ENCODE data around the gene ADRA2A. TPM values are rescaled to one million over a fixed set of nuclear protein-coding genes. Genes with fewer than 3 reads are reported as not detected.
A peak's percentile ranks its signal among the peaks of the same experiment; 100 is the strongest.

ADRA2A gene
- total RNA-seq, 1 experiment from 2014 or later = not detected

GRCh38 chr10:111087331-111087756, 10.5 kb downstream of the ADRA2A start:
- Histone ChIP-seq H4K20me1 (ENCODE audit: insufficient read depth, low read depth, low read length) (no peaks in the 10 kb centered on the region), H3K27me3 (ENCODE audit: low read length) (no peaks in the 10 kb centered on the region), H3K79me2 (ENCODE audit: low read length) (no peaks in the 10 kb centered on the region), H2AFZ (ENCODE audit: low read length) (no peak overlapping the region), H3K4me1 (ENCODE audit: low read length) (no peaks in the 10 kb centered on the region), H3K9me3 (ENCODE audit: low read length) (no peaks in the 10 kb centered on the region), H3K4me2 (ENCODE audit: low read depth, low read length, poor library complexity, severe bottlenecking) (no peak overlapping the region), H3K4me3 (ENCODE audit: low read length) (no peak overlapping the region), H3K36me3 (ENCODE audit: insufficient read depth, low read length) (no peaks in the 10 kb centered on the region), H3K9me2 (replicated peaks; ENCODE audit: insufficient read depth, low read length) (no peaks in the 10 kb centered on the region), H3K9ac (ENCODE audit: low read length) (no peak overlapping the region), H3K27ac (ENCODE audit: low read length) (no peak overlapping the region)
- DNase-seq = no peak

DNA sequence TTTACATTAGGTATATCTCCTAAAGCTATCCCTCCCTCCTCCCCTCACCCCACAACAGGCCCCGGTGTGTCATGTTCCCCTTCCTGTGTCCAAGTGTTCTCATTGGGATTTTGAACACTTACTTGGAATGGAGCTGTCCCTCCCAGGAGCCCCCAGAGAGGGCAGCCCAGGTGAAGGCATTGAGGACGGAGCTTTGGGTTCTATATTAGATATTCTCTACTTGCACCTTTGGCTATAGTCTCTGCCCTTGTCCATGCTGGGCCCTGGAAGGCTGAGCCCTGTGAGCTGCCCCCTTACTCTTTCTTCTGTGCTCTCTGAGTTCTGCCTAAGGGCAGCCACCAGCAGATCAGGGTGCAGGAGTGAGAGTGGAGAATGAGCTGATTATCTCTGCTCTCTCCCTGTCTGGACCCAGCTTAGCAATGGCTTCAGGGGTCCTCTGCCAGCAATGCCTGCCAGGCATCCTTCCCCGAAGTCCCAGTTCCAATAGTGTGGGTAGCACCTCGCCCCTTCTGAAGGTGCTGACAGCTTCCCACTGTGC, 11.2 kb downstream of the ADRA2A start:
- H3K9me2 ChIP-seq (replicated peaks; ENCODE audit: insufficient read depth, low read length) = no peaks in the 10 kb centered on the region
- no peaks in the 10 kb centered on the region for H4K20me1 ChIP-seq (ENCODE audit: insufficient read depth, low read depth, low read length)
- no peak overlapping the region for H3K4me2 ChIP-seq (ENCODE audit: low read depth, low read length, poor library complexity, severe bottlenecking)
- no peaks in the 10 kb centered on the region for H3K9me3 ChIP-seq (ENCODE audit: low read length)
- H3K4me3 ChIP-seq (ENCODE audit: low read length) = no peak overlapping the region
- H3K4me1 ChIP-seq (ENCODE audit: low read length) = no peaks in the 10 kb centered on the region
- no peaks in the 10 kb centered on the region for H3K36me3 ChIP-seq (ENCODE audit: insufficient read depth, low read length)
- H3K9ac ChIP-seq (ENCODE audit: low read length) = no peak overlapping the region
- no peak for DNase-seq
- H3K79me2 ChIP-seq (ENCODE audit: low read length) = no peaks in the 10 kb centered on the region
- H3K27ac ChIP-seq (ENCODE audit: low read length) = no peak overlapping the region
- no peak overlapping the region for H2AFZ ChIP-seq (ENCODE audit: low read length)
- H3K27me3 ChIP-seq (ENCODE audit: low read length) = no peaks in the 10 kb centered on the region

- Histone ChIP-seq H3K9me2 (replicated peaks; ENCODE audit: insufficient read depth, low read length) (no peaks in the 10 kb centered on the region), H3K9me3 (ENCODE audit: low read length) (no peaks in the 10 kb centered on the region), H3K4me2 (ENCODE audit: low read depth, low read length, poor library complexity, severe bottlenecking) (no peak overlapping the region), H3K4me3 (ENCODE audit: low read length) (no peak overlapping the region), H3K27me3 (ENCODE audit: low read length) (no peaks in the 10 kb centered on the region), H3K4me1 (ENCODE audit: low read length) (no peaks in the 10 kb centered on the region), H4K20me1 (ENCODE audit: insufficient read depth, low read depth, low read length) (no peaks in the 10 kb centered on the region), H3K27ac (ENCODE audit: low read length) (no peak overlapping the region), H3K9ac (ENCODE audit: low read length) (no peak overlapping the region), H3K36me3 (ENCODE audit: insufficient read depth, low read length) (no peaks in the 10 kb centered on the region), H2AFZ (ENCODE audit: low read length) (no peak overlapping the region), H3K79me2 (ENCODE audit: low read length) (no peaks in the 10 kb centered on the region)
- DNase-seq = no peak
These were observed 12.5 kb downstream of the ADRA2A start for GRCh38 chr10:111089293-111089692.

DNA sequence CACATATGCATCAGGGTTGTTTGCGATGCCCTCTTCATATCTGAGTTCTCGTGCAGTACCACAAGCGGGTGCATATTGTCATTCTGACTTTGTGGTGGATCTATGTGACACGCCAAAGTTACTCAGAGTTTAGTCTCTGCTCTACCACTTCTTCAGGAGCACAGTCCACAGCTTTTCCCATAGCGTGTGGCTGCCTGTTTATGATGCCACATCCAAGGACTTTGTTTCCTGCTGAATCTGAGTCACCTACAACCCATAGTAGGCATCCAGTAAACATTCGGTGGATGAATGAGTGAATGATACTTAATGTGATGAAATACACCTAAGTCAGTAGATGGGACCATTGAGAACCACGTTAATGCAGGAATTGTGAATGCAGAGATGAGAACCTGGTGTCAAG, 15.0 kb downstream of the ADRA2A start:
- Histone ChIP-seq H3K9me3 (ENCODE audit: low read length) (no peaks in the 10 kb centered on the region), H3K4me2 (ENCODE audit: low read depth, low read length, poor library complexity, severe bottlenecking) (no peak overlapping the region), H3K36me3 (ENCODE audit: insufficient read depth, low read length) (no peaks in the 10 kb centered on the region), H3K79me2 (ENCODE audit: low read length) (no peaks in the 10 kb centered on the region), H3K4me1 (ENCODE audit: low read length) (no peaks in the 10 kb centered on the region), H3K9ac (ENCODE audit: low read length) (no peak overlapping the region), H3K4me3 (ENCODE audit: low read length) (no peak overlapping the region), H4K20me1 (ENCODE audit: insufficient read depth, low read depth, low read length) (no peaks in the 10 kb centered on the region), H3K27ac (ENCODE audit: low read length) (no peak overlapping the region), H3K9me2 (replicated peaks; ENCODE audit: insufficient read depth, low read length) (no peaks in the 10 kb centered on the region), H3K27me3 (ENCODE audit: low read length) (0 out of 2 replicates have a peak, but pooled peaks cover 5% of the 10 kb centered on the region), H2AFZ (ENCODE audit: low read length) (no peak overlapping the region)
- no peak for DNase-seq

DNA sequence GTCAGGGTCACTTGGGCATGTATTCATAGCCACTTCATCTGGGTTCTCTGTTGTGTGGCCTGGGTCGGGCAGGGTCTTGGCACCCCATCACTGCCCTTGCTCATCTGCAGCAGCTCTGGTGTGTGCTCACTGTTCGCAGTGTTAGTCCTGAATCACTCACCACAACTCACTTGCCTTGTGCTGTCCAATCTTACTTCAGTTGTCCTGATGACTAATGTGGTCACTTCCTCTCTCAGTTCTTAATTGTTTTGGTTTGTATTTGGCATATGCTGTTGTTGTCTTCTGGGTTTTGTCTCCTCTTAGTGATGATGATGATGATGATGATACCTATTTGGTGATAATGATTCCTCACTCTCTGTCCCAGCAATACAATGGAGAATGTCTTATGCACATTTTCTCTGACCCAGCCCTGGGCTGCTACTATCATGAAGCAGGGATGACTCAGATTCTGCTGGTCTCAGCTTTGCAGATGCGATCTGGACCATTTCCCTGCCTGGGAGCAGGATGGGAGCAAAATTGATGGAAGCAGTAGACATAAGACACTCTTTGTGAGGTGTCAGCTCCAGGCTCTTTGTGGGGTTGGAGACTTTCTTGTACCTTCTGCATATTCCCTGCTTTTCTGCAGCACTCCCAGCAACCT, 17.0 kb downstream of the ADRA2A start:
- Histone ChIP-seq H3K27me3 (ENCODE audit: low read length) (0 out of 2 replicates have a peak, but pooled peaks cover 5% of the 10 kb centered on the region), H3K27ac (ENCODE audit: low read length) (no peak overlapping the region), H3K9me2 (replicated peaks; ENCODE audit: insufficient read depth, low read length) (no peaks in the 10 kb centered on the region), H3K36me3 (ENCODE audit: insufficient read depth, low read length) (no peaks in the 10 kb centered on the region), H4K20me1 (ENCODE audit: insufficient read depth, low read depth, low read length) (no peaks in the 10 kb centered on the region), H3K4me2 (ENCODE audit: low read depth, low read length, poor library complexity, severe bottlenecking) (no peak overlapping the region), H3K9ac (ENCODE audit: low read length) (no peak overlapping the region), H3K4me1 (ENCODE audit: low read length) (no peaks in the 10 kb centered on the region), H3K9me3 (ENCODE audit: low read length) (no peaks in the 10 kb centered on the region), H3K79me2 (ENCODE audit: low read length) (no peaks in the 10 kb centered on the region), H2AFZ (ENCODE audit: low read length) (no peak overlapping the region), H3K4me3 (ENCODE audit: low read length) (no peak overlapping the region)
- DNase-seq = no peak

DNA sequence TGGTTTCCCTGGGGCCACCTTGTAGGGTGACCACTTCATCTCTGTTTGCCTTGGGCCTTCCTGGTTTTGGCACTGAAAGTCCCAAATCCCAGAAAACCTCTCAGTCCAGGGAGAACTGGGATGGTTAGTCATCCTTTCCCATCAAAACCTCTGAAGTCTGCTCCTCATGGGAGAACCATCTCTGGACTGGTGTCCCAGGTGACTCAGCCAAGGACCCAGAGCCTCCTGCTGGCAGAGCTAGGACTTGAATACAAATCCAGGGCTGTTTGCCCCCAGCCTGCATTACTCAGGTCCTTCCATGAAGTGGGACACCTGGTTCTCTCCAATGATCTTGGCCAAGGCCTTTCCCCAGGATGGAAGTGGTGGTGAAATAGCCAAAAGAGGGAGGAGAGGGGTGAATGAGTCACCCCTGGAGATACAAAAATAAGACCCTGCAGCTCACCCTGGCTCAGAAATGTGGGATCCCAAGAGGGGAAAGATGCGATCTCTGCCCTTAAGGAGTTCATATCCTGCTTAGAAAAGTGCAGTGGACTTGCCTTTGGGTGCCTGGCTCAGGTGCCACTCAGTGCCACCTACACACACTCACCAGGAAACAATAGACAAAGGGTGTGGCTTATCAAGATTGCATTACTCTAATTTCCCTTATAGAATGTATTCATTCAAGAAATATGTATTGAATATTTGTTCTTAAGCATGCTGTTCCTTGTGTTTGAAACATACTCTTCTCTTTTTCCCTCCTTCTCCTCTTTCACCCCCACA, 22.0 kb downstream of the ADRA2A start:
- no peaks in the 10 kb centered on the region for H3K79me2 ChIP-seq (ENCODE audit: low read length)
- H3K9me2 ChIP-seq (replicated peaks; ENCODE audit: insufficient read depth, low read length) = no peaks in the 10 kb centered on the region
- no peaks in the 10 kb centered on the region for H3K36me3 ChIP-seq (ENCODE audit: insufficient read depth, low read length)
- no peak overlapping the region for H2AFZ ChIP-seq (ENCODE audit: low read length)
- H3K27ac ChIP-seq (ENCODE audit: low read length) = no peak overlapping the region
- H3K4me1 ChIP-seq (ENCODE audit: low read length) = no peaks in the 10 kb centered on the region
- H3K9ac ChIP-seq (ENCODE audit: low read length) = no peak overlapping the region
- no peaks in the 10 kb centered on the region for H4K20me1 ChIP-seq (ENCODE audit: insufficient read depth, low read depth, low read length)
- no peak overlapping the region for H3K4me2 ChIP-seq (ENCODE audit: low read depth, low read length, poor library complexity, severe bottlenecking)
- DNase-seq = peak; percentile 44
- H3K9me3 ChIP-seq (ENCODE audit: low read length) = no peaks in the 10 kb centered on the region
- H3K4me3 ChIP-seq (ENCODE audit: low read length) = no peak overlapping the region
- 0 out of 2 replicates have a peak, but pooled peaks cover 5% of the 10 kb centered on the region for H3K27me3 ChIP-seq (ENCODE audit: low read length)

DNA sequence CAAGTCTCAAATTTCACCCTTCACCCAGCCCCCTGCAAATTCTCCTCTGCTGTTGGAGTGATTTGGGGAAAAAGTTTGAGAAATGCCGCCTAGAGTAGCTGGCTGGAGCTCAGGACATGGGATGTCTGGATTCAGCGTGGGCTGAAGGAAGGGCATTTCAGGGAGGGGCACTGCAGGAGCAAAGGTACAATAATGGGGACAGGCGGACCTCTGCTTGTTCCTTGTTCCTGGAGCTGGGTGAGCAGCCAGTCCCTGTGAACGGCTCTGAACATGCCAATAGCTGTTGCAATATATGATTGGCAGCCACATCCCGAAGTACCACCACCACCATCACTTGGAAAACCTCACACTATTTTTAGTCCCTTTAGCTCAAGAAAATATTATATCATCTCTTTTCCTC, 23.4 kb downstream of the ADRA2A start:
- Histone ChIP-seq H3K4me2 (ENCODE audit: low read depth, low read length, poor library complexity, severe bottlenecking) (no peak overlapping the region), H3K27ac (ENCODE audit: low read length) (no peak overlapping the region), H3K4me1 (ENCODE audit: low read length) (no peaks in the 10 kb centered on the region), H3K9ac (ENCODE audit: low read length) (no peak overlapping the region), H3K79me2 (ENCODE audit: low read length) (no peaks in the 10 kb centered on the region), H4K20me1 (ENCODE audit: insufficient read depth, low read depth, low read length) (no peaks in the 10 kb centered on the region), H3K4me3 (ENCODE audit: low read length) (no peak overlapping the region), H3K9me3 (ENCODE audit: low read length) (no peaks in the 10 kb centered on the region), H3K27me3 (ENCODE audit: low read length) (0 out of 2 replicates have a peak, but pooled peaks cover 3% of the 10 kb centered on the region), H3K36me3 (ENCODE audit: insufficient read depth, low read length) (no peaks in the 10 kb centered on the region), H2AFZ (ENCODE audit: low read length) (no peak overlapping the region), H3K9me2 (replicated peaks; ENCODE audit: insufficient read depth, low read length) (no peaks in the 10 kb centered on the region)
- DNase-seq = no peak

DNA sequence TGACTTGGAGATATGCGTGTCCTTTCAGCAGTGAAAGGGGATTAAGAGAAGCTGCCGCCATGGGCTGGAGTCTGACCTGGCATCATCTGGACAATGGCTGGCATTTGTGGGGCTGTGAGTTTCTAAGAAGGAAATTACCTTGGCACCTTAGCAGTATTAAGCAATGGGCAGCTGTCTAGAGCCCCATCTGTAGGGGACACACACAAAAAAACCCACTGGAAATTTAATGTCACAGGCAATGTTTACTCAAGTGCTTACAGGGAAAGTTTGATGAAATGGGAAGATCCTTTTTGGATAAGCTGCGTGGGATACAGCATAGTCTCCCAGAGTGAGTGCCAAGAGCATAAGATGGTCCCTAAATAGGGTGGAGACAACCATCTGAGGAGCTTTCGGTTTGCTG, 25.0 kb downstream of the ADRA2A start:
- no peaks in the 10 kb centered on the region for H3K36me3 ChIP-seq (ENCODE audit: insufficient read depth, low read length)
- H2AFZ ChIP-seq (ENCODE audit: low read length) = no peak overlapping the region
- no peaks in the 10 kb centered on the region for H3K9me3 ChIP-seq (ENCODE audit: low read length)
- no peaks in the 10 kb centered on the region for H3K79me2 ChIP-seq (ENCODE audit: low read length)
- no peaks in the 10 kb centered on the region for H3K4me1 ChIP-seq (ENCODE audit: low read length)
- no peaks in the 10 kb centered on the region for H3K27me3 ChIP-seq (ENCODE audit: low read length)
- H3K4me2 ChIP-seq (ENCODE audit: low read depth, low read length, poor library complexity, severe bottlenecking) = no peak overlapping the region
- no peak for DNase-seq
- no peaks in the 10 kb centered on the region for H3K9me2 ChIP-seq (replicated peaks; ENCODE audit: insufficient read depth, low read length)
- no peaks in the 10 kb centered on the region for H4K20me1 ChIP-seq (ENCODE audit: insufficient read depth, low read depth, low read length)
- no peak overlapping the region for H3K4me3 ChIP-seq (ENCODE audit: low read length)
- H3K27ac ChIP-seq (ENCODE audit: low read length) = no peak overlapping the region
- H3K9ac ChIP-seq (ENCODE audit: low read length) = no peak overlapping the region

All from Karpas-422 (cell line).